ENCODE results near the gene CHAC1. TPM values are rescaled to one million over a fixed set of nuclear protein-coding genes. Genes with fewer than 3 reads are reported as not detected.

Gene CHAC1
- total and polyA plus RNA-seq, 11 donors: 0.72 to 6.1 (median 2.4) TPM

GRCh38 chr15:40923551-40923950, 29.7 kb upstream of the CHAC1 start:
- no peak for TF ChIP-seq POLR2A (IDR thresholded peaks at IDR 0.05)
- TF ChIP-seq, protein P1, sequence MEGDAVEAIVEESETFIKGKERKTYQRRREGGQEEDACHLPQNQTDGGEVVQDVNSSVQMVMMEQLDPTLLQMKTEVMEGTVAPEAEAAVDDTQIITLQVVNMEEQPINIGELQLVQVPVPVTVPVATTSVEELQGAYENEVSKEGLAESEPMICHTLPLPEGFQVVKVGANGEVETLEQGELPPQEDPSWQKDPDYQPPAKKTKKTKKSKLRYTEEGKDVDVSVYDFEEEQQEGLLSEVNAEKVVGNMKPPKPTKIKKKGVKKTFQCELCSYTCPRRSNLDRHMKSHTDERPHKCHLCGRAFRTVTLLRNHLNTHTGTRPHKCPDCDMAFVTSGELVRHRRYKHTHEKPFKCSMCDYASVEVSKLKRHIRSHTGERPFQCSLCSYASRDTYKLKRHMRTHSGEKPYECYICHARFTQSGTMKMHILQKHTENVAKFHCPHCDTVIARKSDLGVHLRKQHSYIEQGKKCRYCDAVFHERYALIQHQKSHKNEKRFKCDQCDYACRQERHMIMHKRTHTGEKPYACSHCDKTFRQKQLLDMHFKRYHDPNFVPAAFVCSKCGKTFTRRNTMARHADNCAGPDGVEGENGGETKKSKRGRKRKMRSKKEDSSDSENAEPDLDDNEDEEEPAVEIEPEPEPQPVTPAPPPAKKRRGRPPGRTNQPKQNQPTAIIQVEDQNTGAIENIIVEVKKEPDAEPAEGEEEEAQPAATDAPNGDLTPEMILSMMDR (IDR thresholded peaks at IDR 0.05): no peak
- Histone ChIP-seq H3K27ac (no peak overlapping the region), H3K4me3 (no peak overlapping the region), H3K4me1 (peaks cover 3 to 45% (median 25%) of the 10 kb centered on the region in 12 donors), H3K9me3 (no peaks in the 10 kb centered on the region), H3K27me3 (peaks cover 3 to 37% (median 14%) of the 10 kb centered on the region in 9 donors), H3K36me3 (no peaks in the 10 kb centered on the region)
- ATAC-seq (no peak), DNase-seq (no peak)
- 79 to 82% (median 80%) methylated on average over 8 to 9 of the region's 9 CpGs for WGBS, 4 donors
- intact Hi-C loops (cut with DNase I): no loop called here

DNA sequence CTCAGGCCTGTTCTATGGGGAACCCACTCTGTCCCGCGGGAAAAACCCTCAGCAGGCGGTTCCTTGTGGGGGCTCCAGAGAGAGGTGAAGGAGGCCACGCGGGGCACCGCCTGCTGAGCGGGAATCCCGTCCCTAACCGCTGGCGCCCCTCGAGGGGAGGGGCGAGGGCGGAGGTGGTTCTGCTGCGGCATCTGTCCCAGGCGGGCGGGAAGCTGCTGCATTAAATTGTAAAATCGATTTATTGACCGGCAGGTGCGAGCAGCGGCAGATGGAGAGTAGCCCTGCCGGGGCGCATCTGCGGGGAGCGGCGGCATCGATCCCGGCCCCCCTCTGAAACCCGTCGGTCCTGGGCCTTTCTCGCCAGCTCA, 27.8 kb upstream of the CHAC1 start:
- intact Hi-C loops (cut with DNase I): loop anchor here in 1 of 10 donors (5.0 kb wide), 1 partner anchor 97 kb away; no protein-coding TSS in a partner anchor
- DNase-seq (no peak), ATAC-seq (no peak)
- no peaks in the 10 kb centered on the region for H3K9me3 ChIP-seq
- H3K27ac ChIP-seq: no peak overlapping the region
- H3K4me1 ChIP-seq: peaks cover 3 to 53% (median 40%) of the 10 kb centered on the region in 12 donors
- no peaks in the 10 kb centered on the region for H3K36me3 ChIP-seq
- H3K27me3 ChIP-seq: peaks cover 3 to 57% (median 23%) of the 10 kb centered on the region in 9 donors
- H3K4me3 ChIP-seq: no peak overlapping the region
- TF ChIP-seq, protein P1 (IDR thresholded peaks at IDR 0.05): no peak
- no peak for TF ChIP-seq POLR2A (IDR thresholded peaks at IDR 0.05)
- WGBS, 4 donors: 36 to 63% (median 57%) methylated on average over 18 to 30 of the region's 30 CpGs

DNA sequence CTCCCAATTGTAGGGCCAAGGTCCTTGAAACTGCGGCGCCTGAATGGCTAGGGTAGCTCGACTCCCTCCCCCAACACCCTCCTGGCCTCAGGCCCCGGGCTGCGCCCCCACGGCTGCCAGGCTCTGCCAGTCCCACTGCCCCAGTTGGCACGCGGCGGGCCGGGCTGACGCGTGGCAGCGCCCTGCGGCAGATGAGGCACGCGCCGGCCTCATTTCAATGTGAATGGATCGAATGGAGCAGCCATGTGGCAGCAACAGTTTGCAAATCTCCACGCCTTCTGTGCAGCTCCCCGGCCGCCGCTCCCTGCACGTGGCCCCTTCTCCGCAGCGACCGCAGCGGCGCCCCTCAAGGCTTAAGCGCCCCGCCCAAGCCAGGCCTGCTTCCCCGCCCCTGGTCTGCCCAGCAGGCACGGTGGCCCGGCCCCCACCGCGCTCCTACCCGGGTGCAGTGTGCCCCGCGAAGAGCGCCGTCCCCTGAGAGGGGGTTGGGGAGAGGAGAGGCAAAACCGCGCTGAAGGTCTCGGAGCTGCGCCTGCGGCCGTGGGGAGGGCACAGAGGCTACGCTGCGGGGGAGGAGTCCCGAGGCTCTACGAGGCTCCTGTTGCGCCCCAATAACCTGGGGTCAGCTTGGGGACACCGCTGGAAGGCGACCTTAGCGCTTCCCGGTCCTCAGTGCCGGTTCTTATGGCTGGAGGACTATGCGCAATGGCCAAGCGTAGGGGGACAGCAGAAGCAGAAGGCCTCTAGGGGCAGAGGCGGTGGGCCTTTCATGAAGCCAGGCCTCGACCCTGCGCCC, 27.2 kb upstream of the CHAC1 start:
- H3K27ac ChIP-seq: no peak overlapping the region
- no peaks in the 10 kb centered on the region for H3K9me3 ChIP-seq
- H3K27me3 ChIP-seq: peaks cover 3 to 62% (median 23%) of the 10 kb centered on the region in 9 donors
- ATAC-seq (no peak), DNase-seq (no peak)
- TF ChIP-seq POLR2A (IDR thresholded peaks at IDR 0.05): no peak
- TF ChIP-seq, protein P1 (IDR thresholded peaks at IDR 0.05): no peak
- peaks cover 3 to 59% (median 46%) of the 10 kb centered on the region in 12 donors for H3K4me1 ChIP-seq
- no peaks in the 10 kb centered on the region for H3K36me3 ChIP-seq
- peak overlapping the region in 7 of 12 donors; percentile 14 to 40 (median 27) for H3K4me3 ChIP-seq
- intact Hi-C loops (cut with DNase I): loop anchor here in 1 of 10 donors (5.0 kb wide), 1 partner anchor 96 kb away; no protein-coding TSS in a partner anchor
- 24 to 37% (median 33%) methylated on average over 41 to 61 of the region's 61 CpGs for WGBS, 4 donors
